Testis (tissue), 3 donors: ENCODE results near the gene PTPRG. TPM values are rescaled to one million over a fixed set of nuclear protein-coding genes. Genes with fewer than 3 reads are reported as not detected.

Experiments used
- DNase-seq: peaks from one replicate; pipeline ENCODE4 v3.0.0-alpha.2; 2019
- H3K27ac ChIP-seq, 2 donors: fragments of 200-600 bp; sonication (generic); one replicate each; pipeline ENCODE4 v1.5.1; 2019
- H3K27me3 ChIP-seq: fragments of 200-600 bp; sonication (generic); one replicate; pipeline ENCODE4 v1.5.1; 2019
- H3K36me3 ChIP-seq: fragments of 200-600 bp; sonication (generic); one replicate; pipeline ENCODE4 v1.5.1; 2017; ENCODE audit warnings: low read depth; ENCODE audit errors: missing control alignments
- H3K4me1 ChIP-seq: fragments of 200-600 bp; sonication (generic); one replicate; pipeline ENCODE4 v1.5.1; 2019
- H3K4me3 ChIP-seq, 2 donors: fragments of 200-600 bp; sonication (generic); one replicate each; pipeline ENCODE4 v1.5.1; 2017 to 2019
- H3K9me3 ChIP-seq: fragments of 200-600 bp; sonication (generic); one replicate; pipeline ENCODE4 v1.5.1; 2017
- POLR2A ChIP-seq: fragments of 450-650 bp; IDR thresholded peaks from one replicate; pipeline ENCODE4 v1.6.1; 2017; ENCODE audit warnings: antibody characterized with exemption, mild to moderate bottlenecking, moderate library complexity
- WGBS, 2 donors: methylation state at CpG; one replicate each; pipeline ENCODE4 v1.1.5; 2018; 5-methylcytosine and 5-hydroxymethylcytosine counted together
- intact Hi-C: fragments of 100-400 bp; cut with DNase I; formaldehyde crosslinking; loops from one replicate; pipeline ENCODE4 v1.15.1; 2023; ENCODE audit warnings: low total_unique reads
- polyA plus RNA-seq: library from polyadenylated mRNA; stranded (reverse); fragments of 350-450 nt; fragmentation: Illumina TruSeq; extraction: RNeasy Lipid Tissue Mini Kit (QIAGEN cat#74804); gene quantifications from one replicate; pipeline ENCODE4 v1.2.3, GENCODE V29; 2014; ENCODE audit warnings: low read depth, low replicate concordance; ENCODE audit not compliant: insufficient read depth
- total RNA-seq, 2 donors: library from RNA; depleted of rRNA; stranded (reverse); fragments of >200 nt; gene quantifications; one replicate each; pipeline ENCODE4 v1.2.3, GENCODE V29; 2016
- TF ChIP-seq, protein P1 (sequence below), 3 experiments: fragments of 450-650 bp in 2 of 3; fragments of 200-600 bp in 1 of 3; sonication (generic) in 1 of 3; IDR thresholded peaks; one replicate each; pipeline ENCODE4 v1.5.1; 2016 to 2019; ENCODE audit warnings: antibody characterized with exemption in 3 of 3, mild to moderate bottlenecking in 2 of 3, moderate library complexity in 1 of 3

The PTPRG gene
- total and polyA plus RNA-seq, 3 donors from 2014 or later, result 26.3 to 107 (median 75.4) TPM

DNA sequence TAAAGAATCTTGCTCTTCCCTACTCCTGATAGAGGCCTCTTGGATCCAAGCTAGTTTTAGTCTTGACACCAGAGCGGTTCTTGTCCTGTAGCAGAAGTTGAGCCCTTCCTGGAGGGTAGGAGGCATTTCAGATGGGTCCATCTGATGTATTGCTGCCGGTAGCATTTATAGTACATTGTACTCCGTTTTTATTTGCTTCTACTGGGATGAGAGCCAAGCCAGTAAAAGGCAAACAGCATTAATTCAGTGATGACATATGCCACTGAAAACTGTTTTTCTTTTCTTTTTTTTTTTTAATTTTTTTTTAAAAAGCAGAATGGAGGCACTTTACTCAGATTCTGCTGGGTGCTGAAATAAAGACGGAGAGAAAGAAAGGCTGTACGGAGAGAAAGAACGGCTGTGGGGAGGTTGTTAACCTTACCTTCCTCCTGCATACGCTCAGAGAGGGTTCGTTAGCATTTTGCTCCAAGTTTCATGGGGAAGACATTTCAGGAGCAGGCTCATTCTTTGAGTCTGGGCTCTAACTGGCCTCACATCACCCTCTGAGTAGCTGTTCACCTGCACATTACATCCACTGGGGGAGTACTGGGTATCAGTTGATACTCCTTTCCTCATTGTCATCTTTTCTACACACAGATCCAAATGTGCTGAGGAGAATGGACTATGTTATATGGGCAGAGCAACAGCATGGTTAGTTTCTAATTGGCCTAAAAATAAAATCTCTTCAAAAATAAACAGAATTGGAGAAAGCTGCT lies 650.5 kb downstream of the PTPRG start:
- Histone ChIP-seq H3K4me3 (no peak overlapping the region), H3K27ac (no peak overlapping the region)
- 79 to 83% methylated on average over 8 of the region's 8 CpGs for whole genome bisulfite sequencing, 2 donors

GRCh38 chr3:62214850-62215249 lies 653.5 kb downstream of the PTPRG start:
- WGBS, 2 donors, result 90% methylated on average over 4 of the region's 4 CpGs
- intact Hi-C loops, result no loop called here

More for the DNA sequence above, 650.5 kb downstream of the PTPRG start:
- TF ChIP-seq POLR2A, result no peak
- TF ChIP-seq, protein P1, sequence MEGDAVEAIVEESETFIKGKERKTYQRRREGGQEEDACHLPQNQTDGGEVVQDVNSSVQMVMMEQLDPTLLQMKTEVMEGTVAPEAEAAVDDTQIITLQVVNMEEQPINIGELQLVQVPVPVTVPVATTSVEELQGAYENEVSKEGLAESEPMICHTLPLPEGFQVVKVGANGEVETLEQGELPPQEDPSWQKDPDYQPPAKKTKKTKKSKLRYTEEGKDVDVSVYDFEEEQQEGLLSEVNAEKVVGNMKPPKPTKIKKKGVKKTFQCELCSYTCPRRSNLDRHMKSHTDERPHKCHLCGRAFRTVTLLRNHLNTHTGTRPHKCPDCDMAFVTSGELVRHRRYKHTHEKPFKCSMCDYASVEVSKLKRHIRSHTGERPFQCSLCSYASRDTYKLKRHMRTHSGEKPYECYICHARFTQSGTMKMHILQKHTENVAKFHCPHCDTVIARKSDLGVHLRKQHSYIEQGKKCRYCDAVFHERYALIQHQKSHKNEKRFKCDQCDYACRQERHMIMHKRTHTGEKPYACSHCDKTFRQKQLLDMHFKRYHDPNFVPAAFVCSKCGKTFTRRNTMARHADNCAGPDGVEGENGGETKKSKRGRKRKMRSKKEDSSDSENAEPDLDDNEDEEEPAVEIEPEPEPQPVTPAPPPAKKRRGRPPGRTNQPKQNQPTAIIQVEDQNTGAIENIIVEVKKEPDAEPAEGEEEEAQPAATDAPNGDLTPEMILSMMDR (IDR thresholded peaks at IDR 0.05), result no peak
- DNase-seq, result no peak
- Histone ChIP-seq H3K9me3 (no peaks in the 10 kb centered on the region), H3K36me3 (no peaks in the 10 kb centered on the region), H3K4me1 (no peaks in the 10 kb centered on the region), H3K27me3 (no peaks in the 10 kb centered on the region)
- intact Hi-C loops, result no loop called here

GRCh38 chr3:62220616-62221015 lies 659.2 kb downstream of the PTPRG start:
- TF ChIP-seq, protein P1 (IDR thresholded peaks at IDR 0.05), result no peak
- TF ChIP-seq POLR2A, result no peak
- H3K4me1 ChIP-seq, result no peaks in the 10 kb centered on the region

More at GRCh38 chr3:62214850-62215249, 653.5 kb downstream of the PTPRG start:
- Histone ChIP-seq H3K9me3 (no peaks in the 10 kb centered on the region), H3K4me1 (no peaks in the 10 kb centered on the region), H3K27ac (no peak overlapping the region), H3K27me3 (no peaks in the 10 kb centered on the region), H3K36me3 (no peaks in the 10 kb centered on the region), H3K4me3 (no peak overlapping the region)
- DNase-seq, result no peak
- TF ChIP-seq, protein P1 (IDR thresholded peaks at IDR 0.05), result no peak
- TF ChIP-seq POLR2A, result no peak

DNA sequence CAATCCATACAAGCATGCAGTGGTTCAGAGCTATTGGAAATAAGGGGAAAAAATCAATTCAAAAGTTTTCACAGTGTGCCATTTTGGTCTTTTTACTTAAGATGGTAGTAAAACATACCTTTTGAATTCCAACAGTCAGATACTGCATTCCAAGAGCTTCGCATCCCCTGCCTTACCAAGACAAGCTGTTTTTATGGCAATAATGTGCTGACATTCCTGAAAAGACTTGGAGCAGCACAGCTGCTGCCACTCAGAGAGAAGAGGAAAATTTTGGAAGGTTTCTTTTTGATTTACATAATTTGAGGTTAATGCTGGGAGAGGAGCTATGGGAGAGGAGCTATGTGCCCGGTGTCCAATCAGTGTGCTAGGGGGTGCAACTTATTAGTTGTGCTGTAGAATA lies 663.7 kb downstream of the PTPRG start:
- DNase-seq, result no peak
- TF ChIP-seq, protein P1 (IDR thresholded peaks at IDR 0.05), result no peak
- TF ChIP-seq POLR2A, result no peak
- no peak overlapping the region for H3K4me3 ChIP-seq
- H3K9me3 ChIP-seq, result no peaks in the 10 kb centered on the region
- H3K4me1 ChIP-seq, result no peaks in the 10 kb centered on the region
- intact Hi-C loops, result no loop called here
- no peaks in the 10 kb centered on the region for H3K27me3 ChIP-seq
- no peaks in the 10 kb centered on the region for H3K36me3 ChIP-seq
- H3K27ac ChIP-seq, result no peak overlapping the region
- WGBS, 2 donors, result 78 to 80% methylated on average over 2 of the region's 2 CpGs

More at GRCh38 chr3:62220616-62221015, 659.2 kb downstream of the PTPRG start:
- Histone ChIP-seq H3K4me3 (no peak overlapping the region), H3K36me3 (no peaks in the 10 kb centered on the region), H3K27ac (no peak overlapping the region), H3K9me3 (no peaks in the 10 kb centered on the region), H3K27me3 (no peaks in the 10 kb centered on the region)
- no peak for DNase-seq
- intact Hi-C loops, result no loop called here
